HG02970 (cell line): ENCODE results near the gene FABP6.
"Not testable (repeated sequence)": the region's sequence is repeated elsewhere in the genome, so short reads cannot be mapped to it uniquely, and the experiment has no call there.

ENCODE experiments used
- ATAC-seq: cut with Tn5 transposase; IDR thresholded peaks from one replicate; pipeline ENCODE4 v1.9.1; 2021; ENCODE audit warnings: mild to moderate bottlenecking, moderate library complexity, moderate number of reproducible peaks; ENCODE audit not compliant: unreplicated experiment, low FRiP score

Gene FABP6

GRCh38 chr5:160213537-160213936, 15.8 kb upstream of the FABP6 start:
- no peak for ATAC-seq

GRCh38 chr5:160219356-160219755, 9.9 kb upstream of the FABP6 start:
- no peak for ATAC-seq

- ATAC-seq: no peak
These were observed 8.2 kb upstream of the FABP6 start for GRCh38 chr5:160221082-160221481.

GRCh38 chr5:160227012-160227411, 2.3 kb upstream of the FABP6 start:
- ATAC-seq: no peak

- no peak for ATAC-seq
These were observed 1.6 kb downstream of the FABP6 start for GRCh38 chr5:160230686-160231527.

- no peak for ATAC-seq
These were observed 2.6 kb downstream of the FABP6 start for GRCh38 chr5:160231783-160232342.

GRCh38 chr5:160233215-160233614, 3.9 kb downstream of the FABP6 start:
- ATAC-seq: no peak

- no peak for ATAC-seq
These were observed 6.4 kb downstream of the FABP6 start for GRCh38 chr5:160235731-160236130.

- no peak for ATAC-seq
These were observed 8.3 kb downstream of the FABP6 start for GRCh38 chr5:160237571-160238093.

GRCh38 chr5:160240350-160240749, 11.0 kb downstream of the FABP6 start:
- no peak for ATAC-seq

GRCh38 chr5:160242145-160242544, 12.8 kb downstream of the FABP6 start:
- ATAC-seq: no peak

GRCh38 chr5:160245506-160246086, 16.3 kb downstream of the FABP6 start:
- no peak for ATAC-seq

- ATAC-seq: not testable (repeated sequence)
These were observed 20.3 kb downstream of the FABP6 start for GRCh38 chr5:160249570-160249969.

GRCh38 chr5:160250226-160250625, 20.9 kb downstream of the FABP6 start:
- ATAC-seq: no peak

GRCh38 chr5:160250826-160251225, 21.5 kb downstream of the FABP6 start:
- no peak for ATAC-seq

GRCh38 chr5:160251406-160252155, 22.3 kb downstream of the FABP6 start:
- no peak for ATAC-seq

GRCh38 chr5:160252916-160253315, 23.6 kb downstream of the FABP6 start:
- ATAC-seq: no peak

- ATAC-seq: no peak
These were observed 24.1 kb downstream of the FABP6 start for GRCh38 chr5:160253441-160253840.

GRCh38 chr5:160254706-160255105, 25.4 kb downstream of the FABP6 start:
- no peak for ATAC-seq

GRCh38 chr5:160259341-160259740, 30.0 kb downstream of the FABP6 start:
- no peak for ATAC-seq
